ENCODE measurements around the gene FCRL2.
"Not testable (repeated sequence)": the region's sequence is repeated elsewhere in the genome, so short reads cannot be mapped to it uniquely, and the experiment has no call there.

Gene FCRL2

GRCh38 chr1:157748262-157748817 is 28.6 kb downstream of the FCRL2 start:
- DNase-seq, result no peak

DNA sequence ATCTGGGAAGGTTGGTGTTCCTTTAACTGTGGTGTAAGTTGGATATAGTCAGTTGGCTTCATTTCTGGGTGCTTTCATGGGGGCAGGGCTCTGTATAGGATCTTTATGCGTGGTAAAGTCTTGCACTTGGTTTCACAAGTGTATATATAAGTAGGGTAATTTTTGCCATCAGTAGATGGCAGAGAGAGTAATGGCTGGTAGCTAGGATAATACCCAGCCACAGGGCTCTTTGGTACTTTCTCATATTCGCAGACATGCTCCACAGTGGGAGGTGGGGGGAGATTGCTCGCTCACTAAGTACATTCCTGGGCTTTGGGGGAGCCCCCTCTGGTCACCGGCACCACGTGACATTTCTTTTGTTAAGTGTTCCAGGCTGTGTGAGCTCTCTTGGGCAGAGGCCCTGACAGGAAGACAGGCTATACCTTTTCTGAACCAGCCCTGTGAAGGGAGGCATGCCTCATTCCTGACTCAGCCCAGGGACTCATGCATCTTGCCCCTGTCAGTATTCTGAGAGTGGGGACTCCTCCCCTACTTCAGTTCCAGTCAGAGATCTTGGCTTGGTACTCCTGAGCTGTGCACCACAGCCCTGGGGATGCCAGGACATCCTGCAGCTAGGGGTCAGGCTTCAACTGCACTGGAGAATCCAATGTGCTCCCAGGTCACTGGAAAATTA is 37.6 kb downstream of the FCRL2 start:
- no peak for DNase-seq

DNA sequence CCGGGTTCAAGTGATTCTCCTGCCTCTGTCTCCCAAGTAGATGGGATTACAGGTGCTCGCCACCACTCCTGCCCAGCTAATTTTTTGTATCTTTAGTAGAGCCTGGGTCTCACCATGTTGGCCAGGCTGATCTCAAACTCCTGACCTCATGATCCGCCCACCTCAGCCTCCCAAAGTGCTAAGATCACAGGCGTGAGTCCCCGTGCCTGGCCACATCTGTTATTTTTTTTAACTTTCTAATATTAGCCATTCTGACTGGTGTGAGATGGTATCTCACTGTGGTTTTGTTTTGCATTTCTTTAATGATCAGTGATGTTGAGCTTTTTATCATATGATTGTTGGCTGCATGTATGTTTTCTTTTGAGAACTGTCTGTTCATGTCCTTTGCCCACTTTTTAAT is 40.9 kb downstream of the FCRL2 start:
- not testable (repeated sequence) for DNase-seq

DNA sequence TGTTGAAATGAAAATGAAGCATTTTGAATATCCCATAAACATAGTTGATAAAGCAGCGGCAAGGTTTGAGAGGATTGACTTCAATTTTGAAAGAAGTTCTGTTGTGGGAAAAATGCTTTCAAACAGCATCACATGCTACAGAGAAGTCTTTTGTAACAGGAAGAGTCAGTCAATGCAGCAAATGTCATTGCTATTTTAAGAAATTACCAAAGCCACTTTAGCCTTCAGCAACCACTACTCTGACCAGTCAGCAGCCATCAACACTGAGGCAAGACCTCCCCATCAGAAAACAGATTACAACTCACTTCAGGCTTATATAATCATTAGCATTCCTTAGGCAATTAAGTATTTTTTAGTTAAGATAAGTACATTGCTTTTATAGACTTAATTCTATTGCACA is 42.6 kb downstream of the FCRL2 start:
- DNase-seq, result no peak

- no peak for DNase-seq
These were observed 44.2 kb downstream of the FCRL2 start for GRCh38 chr1:157732755-157733154.

- no peak for DNase-seq
These were observed 51.7 kb downstream of the FCRL2 start for GRCh38 chr1:157725221-157725577.

GRCh38 chr1:157724537-157725220 is 52.3 kb downstream of the FCRL2 start:
- no peak for DNase-seq

DNA sequence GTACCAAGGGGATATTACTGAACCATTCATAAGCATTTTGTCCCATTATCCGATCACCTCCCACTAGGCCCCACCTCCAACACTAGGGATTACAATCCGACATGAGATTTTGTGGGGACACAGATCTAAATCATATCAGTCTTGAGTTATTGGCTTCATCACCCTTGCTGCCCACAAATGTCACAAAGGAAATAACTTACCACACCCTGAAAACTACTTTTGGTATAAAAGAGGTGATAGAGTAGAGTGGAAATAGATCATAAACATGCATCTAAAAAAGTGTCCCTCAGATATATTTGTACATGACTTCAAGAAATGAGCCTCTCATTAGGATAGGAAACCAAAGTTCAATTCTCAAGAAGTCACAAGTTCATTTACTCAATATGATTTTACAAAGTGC is 53.8 kb downstream of the FCRL2 start:
- no peak for DNase-seq

DNA sequence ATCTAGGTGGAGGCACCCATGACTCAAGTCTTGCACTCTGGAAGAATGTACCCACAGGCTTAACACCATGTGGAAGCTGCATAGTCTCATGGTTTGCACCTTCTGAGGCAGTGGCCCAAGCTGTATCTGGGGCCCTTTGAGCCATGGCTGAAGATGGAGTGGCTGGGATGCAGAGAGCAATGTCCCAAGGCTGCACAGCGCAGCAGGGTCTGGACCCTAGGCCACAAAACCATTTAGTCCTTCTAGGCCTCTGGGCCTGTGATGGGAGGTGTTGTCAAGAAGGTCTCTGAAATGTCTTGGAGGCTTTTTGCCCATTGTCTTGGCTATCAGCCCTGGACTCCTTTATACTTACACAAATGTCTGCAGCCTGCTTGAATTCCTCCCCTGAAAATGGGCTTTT is 54.9 kb downstream of the FCRL2 start:
- DNase-seq, result no peak

- no peak for DNase-seq
These were observed 61.2 kb downstream of the FCRL2 start for GRCh38 chr1:157715736-157716135.

DNA sequence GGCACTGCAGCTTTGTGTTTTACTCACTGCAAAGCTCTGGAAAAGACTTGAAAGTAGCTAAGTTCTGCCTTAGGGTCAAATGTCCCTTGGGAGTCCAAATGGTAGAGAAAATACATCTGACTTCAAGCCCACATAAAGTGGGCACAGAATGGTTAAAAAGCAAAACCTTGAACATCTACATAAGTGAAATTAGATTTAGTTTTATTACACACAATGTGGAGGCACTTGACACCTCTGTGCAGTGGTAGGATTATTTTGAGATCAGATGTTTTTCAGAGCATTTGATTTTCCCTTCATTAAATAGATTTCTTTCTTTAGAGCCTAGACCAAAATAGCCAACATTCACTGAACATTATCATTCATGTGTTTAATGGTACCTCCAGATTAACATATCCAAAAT is 65.1 kb downstream of the FCRL2 start:
- DNase-seq, result no peak

GRCh38 chr1:157704878-157705277 is 72.1 kb downstream of the FCRL2 start:
- DNase-seq, result no peak

DNA sequence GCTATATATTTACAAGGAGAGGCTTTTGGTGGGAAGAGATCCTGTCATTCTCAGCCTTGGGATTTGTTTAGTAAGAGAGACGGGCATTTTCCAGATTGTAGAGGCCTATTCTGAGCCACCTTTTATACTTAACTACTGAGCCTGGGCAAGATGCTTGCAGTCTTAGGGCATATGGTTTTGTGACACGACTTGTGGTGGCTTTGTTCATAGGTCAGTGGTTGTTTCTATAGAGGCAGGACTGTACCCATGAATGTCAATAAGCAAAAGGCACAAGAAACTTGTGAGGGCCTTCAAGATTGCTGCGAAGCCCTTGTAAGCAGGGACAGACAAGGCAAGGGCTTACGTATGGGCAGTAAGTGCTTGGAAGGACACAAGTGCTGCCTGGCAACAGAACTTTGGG is 73.0 kb downstream of the FCRL2 start:
- DNase-seq, result no peak

GRCh38 chr1:157702308-157702825 is 74.6 kb downstream of the FCRL2 start:
- no peak for DNase-seq

DNA sequence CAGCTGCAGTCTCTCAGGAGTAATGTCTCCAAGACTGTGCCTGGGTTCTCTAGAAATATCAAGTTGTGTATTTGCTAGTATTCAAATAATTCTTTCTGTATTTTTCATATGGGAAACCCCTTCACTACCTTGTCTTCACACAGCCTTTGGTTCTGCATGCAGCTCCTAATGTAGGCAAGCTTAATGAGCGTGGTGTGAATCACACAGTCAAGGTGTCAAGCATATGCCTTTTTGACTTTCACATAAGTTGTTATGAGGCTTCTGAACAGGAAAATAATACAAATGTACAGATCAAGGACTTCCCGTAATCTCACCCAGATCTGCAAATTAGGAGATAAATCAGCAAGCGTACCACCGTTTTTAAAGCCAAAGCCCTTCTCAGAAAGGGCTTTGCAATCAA is 76.2 kb downstream of the FCRL2 start, which contains the start of gene FCRL3:
TSS of gene FCRL3 (minus strand) at position 38 of the 400 bp plus-strand sequence. CDS start 280 bp downstream, outside the sequence.
- no peak for DNase-seq

GRCh38 chr1:157700305-157700704 is 76.6 kb downstream of the FCRL2 start:
- no peak for DNase-seq

DNA sequence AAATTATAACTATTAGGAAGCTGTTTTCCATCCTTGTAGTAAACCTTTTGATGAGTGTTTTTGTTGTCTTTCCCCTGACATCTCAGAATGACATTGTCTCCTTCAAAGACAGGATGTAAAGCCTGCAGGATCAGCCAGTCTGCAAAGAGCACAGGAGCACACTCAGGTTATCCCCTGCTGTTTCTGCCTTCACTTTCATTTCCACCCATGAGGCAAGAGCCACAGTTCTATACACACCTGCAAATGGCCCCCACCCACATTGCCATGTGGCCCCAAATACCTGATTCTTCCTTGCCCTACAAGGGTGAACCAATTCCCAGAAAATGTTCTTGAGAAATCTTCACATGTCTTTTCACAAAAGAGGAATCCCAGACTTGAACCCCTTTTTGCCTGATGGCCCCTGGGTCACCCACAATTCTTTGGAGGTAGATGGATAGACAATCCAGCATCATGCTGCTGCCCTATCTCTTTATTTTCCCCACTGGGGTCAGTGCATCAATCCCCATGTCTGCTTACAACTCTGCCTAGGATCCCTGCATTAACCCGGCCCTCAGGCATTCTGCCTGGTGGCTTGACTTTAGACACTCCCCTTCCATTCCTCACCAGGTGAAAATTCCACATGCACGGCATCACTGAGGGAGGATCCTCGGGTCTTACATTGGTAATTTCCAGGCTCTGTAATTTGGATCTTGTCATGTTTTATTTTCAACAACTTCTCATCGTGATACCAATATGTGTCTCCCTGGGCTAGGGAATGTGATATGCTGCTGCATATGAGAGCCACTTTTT is 79.0 kb downstream of the FCRL2 start:
- no peak for DNase-seq

GRCh38 chr1:157696966-157697628 is 79.8 kb downstream of the FCRL2 start:
- no peak for DNase-seq

Measured in fibroblast of skin of right biceps (primary cell).